Brain microvascular endothelial cell (primary cell): ENCODE results near the gene TEKT2.

Experiments
- DNase-seq: peaks from one replicate; pipeline ENCODE4 v3.0.0-alpha.2; 2020
- H3K27ac ChIP-seq: fragments of 250-450 bp; sonication (Bioruptor Pico); 2 replicates; pipeline ENCODE4 v1.5.1; 2020; ENCODE audit warnings: mild to moderate bottlenecking, moderate library complexity
- H3K27me3 ChIP-seq: fragments of 250-450 bp; sonication (Bioruptor Pico); replicated peaks from 2 replicates; pipeline ENCODE4 v1.5.1; 2020; ENCODE audit warnings: mild to moderate bottlenecking
- H3K36me3 ChIP-seq: fragments of 250-450 bp; sonication (Bioruptor Pico); replicated peaks from 2 replicates; pipeline ENCODE4 v1.5.1; 2020; ENCODE audit warnings: mild to moderate bottlenecking
- H3K4me3 ChIP-seq: 2 replicates; pipeline ENCODE4 v1.5.1; 2011; ENCODE audit warnings: low read depth, mild to moderate bottlenecking, control low read depth, low read length, moderate library complexity
- in situ Hi-C: cut with HindIII; loops from 2 replicates; pipeline ENCODE4 v1.10.0; 2017; ENCODE audit warnings: low sequenced_read_pairs, low pct_ligation_motif_present
- TF ChIP-seq, protein P1 (sequence below): IDR thresholded peaks from 2 replicates; pipeline ENCODE4 v1.5.1; 2011; ENCODE audit warnings: low read depth, mild to moderate bottlenecking, moderate library complexity, low read length, control low read depth, inconsistent platforms; ENCODE audit errors: missing control alignments

The TEKT2 gene

GRCh38 chr1:36135796-36136195 lies 51.9 kb downstream of the TEKT2 start:
- Histone ChIP-seq H3K27me3 (no peaks in the 10 kb centered on the region), H3K4me3 (no peak overlapping the region), H3K27ac (no peak overlapping the region), H3K36me3 (peaks cover 18% of the 10 kb centered on the region)
- in situ Hi-C loops: loop anchor here (10.0 kb wide), 1 partner anchor 149 kb away; no protein-coding TSS in a partner anchor
- DNase-seq: no peak
- TF ChIP-seq, protein P1, sequence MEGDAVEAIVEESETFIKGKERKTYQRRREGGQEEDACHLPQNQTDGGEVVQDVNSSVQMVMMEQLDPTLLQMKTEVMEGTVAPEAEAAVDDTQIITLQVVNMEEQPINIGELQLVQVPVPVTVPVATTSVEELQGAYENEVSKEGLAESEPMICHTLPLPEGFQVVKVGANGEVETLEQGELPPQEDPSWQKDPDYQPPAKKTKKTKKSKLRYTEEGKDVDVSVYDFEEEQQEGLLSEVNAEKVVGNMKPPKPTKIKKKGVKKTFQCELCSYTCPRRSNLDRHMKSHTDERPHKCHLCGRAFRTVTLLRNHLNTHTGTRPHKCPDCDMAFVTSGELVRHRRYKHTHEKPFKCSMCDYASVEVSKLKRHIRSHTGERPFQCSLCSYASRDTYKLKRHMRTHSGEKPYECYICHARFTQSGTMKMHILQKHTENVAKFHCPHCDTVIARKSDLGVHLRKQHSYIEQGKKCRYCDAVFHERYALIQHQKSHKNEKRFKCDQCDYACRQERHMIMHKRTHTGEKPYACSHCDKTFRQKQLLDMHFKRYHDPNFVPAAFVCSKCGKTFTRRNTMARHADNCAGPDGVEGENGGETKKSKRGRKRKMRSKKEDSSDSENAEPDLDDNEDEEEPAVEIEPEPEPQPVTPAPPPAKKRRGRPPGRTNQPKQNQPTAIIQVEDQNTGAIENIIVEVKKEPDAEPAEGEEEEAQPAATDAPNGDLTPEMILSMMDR: no peak

DNA sequence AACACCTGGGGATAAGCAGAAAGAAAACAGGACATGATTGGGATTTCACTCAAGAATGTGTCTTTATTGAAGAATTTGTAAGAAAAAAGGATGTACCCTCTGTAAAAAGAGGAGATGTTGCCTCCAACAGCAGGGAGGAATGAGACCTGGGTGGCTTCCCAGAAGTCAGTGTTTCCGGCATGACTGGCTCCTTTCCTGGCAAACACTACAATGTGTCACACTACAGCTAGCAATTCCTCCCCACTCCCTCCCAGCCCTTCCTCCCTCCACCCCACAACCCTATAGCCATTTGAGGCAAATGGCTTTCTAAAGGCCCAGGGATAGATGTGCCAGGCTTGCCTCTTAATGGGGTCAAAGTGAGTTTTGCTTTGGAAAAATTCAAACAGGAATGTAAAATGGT lies 52.6 kb downstream of the TEKT2 start:
- H3K4me3 ChIP-seq: no peak overlapping the region
- in situ Hi-C loops: loop anchor here (10.0 kb wide), 1 partner anchor 148 kb away; no protein-coding TSS in a partner anchor
- peak; percentile 79 for DNase-seq
- H3K27me3 ChIP-seq: no peaks in the 10 kb centered on the region
- peaks cover 18% of the 10 kb centered on the region for H3K36me3 ChIP-seq
- TF ChIP-seq, protein P1: no peak
- peak overlapping the region; percentile 49 for H3K27ac ChIP-seq

DNA sequence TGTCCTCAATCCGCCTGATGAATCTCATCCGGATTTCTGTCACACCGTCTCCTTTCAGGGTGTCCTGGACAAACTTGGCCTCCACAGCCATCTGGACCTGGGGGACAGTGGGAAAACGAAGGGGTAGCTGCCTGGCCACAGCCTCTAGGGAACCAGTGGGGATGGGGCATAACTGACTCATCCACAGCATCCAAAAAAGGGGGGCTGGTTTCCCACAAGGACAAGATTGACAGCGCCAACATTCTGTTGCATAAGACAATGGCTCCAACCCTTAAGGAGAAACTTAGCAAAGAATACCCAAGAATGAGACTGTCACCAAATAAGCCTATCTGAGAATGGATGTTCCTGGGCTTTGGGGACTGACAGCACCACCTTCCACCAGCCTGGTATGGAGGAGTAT lies 53.3 kb downstream of the TEKT2 start:
- TF ChIP-seq, protein P1: no peak
- Histone ChIP-seq H3K27ac (no peak overlapping the region), H3K4me3 (no peak overlapping the region), H3K27me3 (no peaks in the 10 kb centered on the region), H3K36me3 (peaks cover 18% of the 10 kb centered on the region)
- DNase-seq: no peak
- in situ Hi-C loops: loop anchor here (10.0 kb wide), 1 partner anchor 148 kb away; no protein-coding TSS in a partner anchor

- in situ Hi-C loops: loop anchor here (10.0 kb wide), 1 partner anchor 147 kb away; no protein-coding TSS in a partner anchor
- peaks cover 18% of the 10 kb centered on the region for H3K36me3 ChIP-seq
- TF ChIP-seq, protein P1: no peak
- H3K4me3 ChIP-seq: no peak overlapping the region
- H3K27ac ChIP-seq: no peak overlapping the region
- no peak for DNase-seq
- H3K27me3 ChIP-seq: no peaks in the 10 kb centered on the region
Measured at GRCh38 chr1:36137776-36138175, 53.9 kb downstream of the TEKT2 start.
